GM21447 (cell line): ENCODE data around the gene ATXN7.

Experiments used
- ATAC-seq: cut with Tn5 transposase; IDR thresholded peaks from one replicate; pipeline ENCODE4 v1.9.1; 2021; ENCODE audit not compliant: unreplicated experiment

The ATXN7 gene

DNA sequence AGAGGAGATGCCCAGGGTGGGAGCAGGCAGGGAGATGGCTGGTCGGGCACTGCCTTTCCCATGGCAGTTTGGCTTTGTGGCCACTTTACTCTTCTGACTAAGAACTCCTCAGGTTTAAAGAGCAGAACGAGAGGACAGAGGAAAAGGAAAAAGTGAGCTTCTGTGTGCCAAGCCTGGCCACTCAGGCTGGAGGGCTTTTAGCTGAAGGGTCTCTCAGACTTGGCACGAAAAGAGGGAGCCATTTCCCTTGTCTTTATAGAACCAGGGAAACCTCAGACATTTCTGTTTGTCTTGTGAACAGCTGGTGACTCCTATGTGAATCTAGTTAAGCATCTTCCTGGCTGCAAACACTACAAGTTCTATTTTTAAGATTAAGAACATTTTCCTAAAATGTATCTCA lies 182.9 kb downstream of the ATXN7 start:
- ATAC-seq = no peak

- no peak for ATAC-seq
These were observed 183.4 kb downstream of the ATXN7 start for GRCh38 chr3:64046996-64047594.

- no peak for ATAC-seq
These were observed 184.1 kb downstream of the ATXN7 start for GRCh38 chr3:64047787-64048186.

DNA sequence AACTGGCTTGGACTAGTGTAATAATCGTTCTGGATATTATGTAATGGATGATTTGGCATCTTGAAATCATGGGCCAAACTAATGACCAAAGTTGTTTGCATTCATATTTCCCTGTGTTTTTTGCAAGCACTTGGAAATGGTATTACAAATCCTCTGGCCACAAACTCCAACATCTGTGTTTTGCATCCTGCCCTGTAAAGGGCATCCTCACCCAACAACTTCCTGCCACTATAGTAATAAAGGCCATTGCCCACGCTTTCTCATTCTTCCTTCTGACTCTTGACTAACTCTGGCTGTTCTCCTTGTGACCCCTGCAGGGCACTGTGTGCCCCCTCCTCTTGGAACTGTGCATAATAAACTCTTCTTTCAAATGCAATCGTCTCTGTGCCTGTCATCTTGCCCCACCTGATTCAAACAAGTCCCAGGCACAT lies 185.0 kb downstream of the ATXN7 start:
- ATAC-seq = no peak

DNA sequence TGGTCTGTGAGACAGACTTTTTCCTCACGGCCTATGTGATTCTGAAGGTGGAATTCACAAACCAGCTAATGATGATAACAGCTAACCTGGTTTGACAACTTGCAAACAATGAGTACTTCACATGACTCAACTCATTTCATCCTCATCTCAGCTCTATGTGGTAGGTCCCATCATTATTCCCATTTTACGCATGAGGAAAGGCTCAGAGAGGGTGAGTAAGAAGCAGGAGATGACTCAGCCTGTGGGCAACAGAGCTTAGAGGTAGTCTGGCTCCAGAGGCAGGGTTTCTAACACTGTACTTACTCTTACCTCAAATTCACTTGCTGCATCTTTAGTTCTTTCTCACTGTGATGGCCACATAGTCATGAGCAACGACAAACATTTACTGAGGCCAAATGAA lies 185.5 kb downstream of the ATXN7 start:
- no peak for ATAC-seq

DNA sequence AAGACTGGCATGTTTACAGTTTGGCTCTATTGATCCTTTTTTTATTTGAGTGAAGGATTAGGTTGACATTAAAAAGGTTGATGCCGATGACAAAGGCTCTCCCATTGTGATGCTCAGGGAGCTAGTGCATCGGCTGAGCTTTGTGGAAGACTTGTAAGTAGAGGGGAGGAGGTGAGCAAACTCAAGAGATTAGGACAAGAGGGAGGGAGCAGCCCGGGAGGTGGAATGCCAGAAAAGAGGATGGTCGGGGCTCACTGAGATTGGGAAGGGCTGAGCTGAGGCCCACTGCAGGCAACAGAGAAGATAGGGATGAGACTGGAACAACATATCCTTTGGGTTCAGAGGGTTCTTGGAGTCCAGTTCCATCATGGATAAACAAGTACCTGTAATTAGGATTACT lies 186.2 kb downstream of the ATXN7 start:
- no peak for ATAC-seq
